Measurements from ENCODE around the gene ING2.
"Not testable (repeated sequence)": the region's sequence is repeated elsewhere in the genome, so short reads cannot be mapped to it uniquely, and the experiment has no call there.

The ING2 gene

DNA sequence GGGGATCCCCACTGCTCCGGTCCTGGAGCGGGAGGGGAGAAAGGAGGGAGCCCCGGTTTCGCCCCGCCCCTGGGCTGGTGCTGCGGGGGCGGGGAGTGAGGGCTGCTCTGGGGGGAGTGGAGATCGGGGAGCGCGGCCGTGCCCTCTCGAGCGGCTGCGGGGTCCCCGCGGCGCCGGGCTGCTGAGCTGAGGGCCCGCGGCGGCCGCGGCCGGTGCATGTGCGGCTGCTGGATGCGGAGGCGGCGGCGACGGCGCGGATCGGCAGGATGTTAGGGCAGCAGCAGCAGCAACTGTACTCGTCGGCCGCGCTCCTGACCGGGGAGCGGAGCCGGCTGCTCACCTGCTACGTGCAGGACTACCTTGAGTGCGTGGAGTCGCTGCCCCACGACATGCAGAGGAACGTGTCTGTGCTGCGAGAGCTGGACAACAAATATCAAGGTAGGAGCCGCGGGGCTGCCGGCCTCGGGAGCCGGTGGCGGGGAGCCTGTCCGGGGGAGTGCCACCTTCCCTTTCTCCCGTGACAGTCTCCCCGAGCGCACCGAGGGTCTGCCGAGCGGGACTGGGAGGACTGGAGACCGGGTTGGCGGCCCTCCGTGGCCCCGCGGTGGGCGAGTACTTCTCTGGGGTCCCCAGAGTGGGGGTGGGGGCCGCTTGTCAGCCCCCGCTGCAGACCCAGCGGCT lies at the start of gene ING2:
ING2 (plus strand) TSS at position 129 of the 681 bp plus-strand sequence; CDS start at position 267, 138 bp downstream.
- peak within 1 kb of the TSS; percentile 97 for H3K27ac ChIP-seq
- TF ChIP-seq, protein P1, sequence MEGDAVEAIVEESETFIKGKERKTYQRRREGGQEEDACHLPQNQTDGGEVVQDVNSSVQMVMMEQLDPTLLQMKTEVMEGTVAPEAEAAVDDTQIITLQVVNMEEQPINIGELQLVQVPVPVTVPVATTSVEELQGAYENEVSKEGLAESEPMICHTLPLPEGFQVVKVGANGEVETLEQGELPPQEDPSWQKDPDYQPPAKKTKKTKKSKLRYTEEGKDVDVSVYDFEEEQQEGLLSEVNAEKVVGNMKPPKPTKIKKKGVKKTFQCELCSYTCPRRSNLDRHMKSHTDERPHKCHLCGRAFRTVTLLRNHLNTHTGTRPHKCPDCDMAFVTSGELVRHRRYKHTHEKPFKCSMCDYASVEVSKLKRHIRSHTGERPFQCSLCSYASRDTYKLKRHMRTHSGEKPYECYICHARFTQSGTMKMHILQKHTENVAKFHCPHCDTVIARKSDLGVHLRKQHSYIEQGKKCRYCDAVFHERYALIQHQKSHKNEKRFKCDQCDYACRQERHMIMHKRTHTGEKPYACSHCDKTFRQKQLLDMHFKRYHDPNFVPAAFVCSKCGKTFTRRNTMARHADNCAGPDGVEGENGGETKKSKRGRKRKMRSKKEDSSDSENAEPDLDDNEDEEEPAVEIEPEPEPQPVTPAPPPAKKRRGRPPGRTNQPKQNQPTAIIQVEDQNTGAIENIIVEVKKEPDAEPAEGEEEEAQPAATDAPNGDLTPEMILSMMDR (conservative IDR thresholded peaks at IDR 0.05), result no peak

DNA sequence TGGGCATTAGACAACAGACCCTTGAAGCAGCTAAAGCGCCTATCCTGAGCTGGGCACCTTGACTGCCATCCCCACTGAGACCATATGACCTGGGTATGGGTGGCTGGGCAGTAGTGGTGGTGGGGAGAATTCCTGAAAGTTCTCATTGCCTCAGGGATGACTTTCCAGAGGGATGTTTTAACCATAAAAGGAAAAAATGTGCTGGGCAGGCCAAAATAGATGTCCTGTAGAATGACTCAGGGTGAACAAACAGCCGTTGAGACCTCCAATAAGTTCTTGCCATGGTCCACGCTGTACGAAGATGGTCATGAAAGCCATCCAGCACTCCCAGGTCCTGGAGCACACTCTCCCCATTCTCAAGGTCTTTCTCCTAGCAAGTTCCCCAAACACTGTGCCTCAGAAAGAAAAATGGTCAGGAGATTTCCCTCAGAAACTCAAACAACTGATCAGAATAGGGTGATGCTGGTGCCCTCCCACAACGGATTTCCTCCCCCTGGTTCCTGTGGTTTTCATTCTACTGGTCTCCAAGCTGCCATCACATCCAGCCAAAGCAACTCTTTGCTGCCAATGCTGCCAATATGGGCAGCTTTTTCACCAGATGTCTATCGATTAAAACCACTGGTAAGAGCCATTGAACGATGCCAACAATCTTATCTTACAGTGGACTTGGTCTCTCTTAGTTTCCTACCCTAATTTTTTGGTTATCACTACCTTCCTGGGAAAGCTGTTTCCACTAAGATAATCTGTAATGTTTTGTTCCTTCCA lies 49.2 kb upstream of the ING2 start:
- TF ChIP-seq, protein P1 (conservative IDR thresholded peaks at IDR 0.05), result no peak
- no peak overlapping the region for H3K27ac ChIP-seq

DNA sequence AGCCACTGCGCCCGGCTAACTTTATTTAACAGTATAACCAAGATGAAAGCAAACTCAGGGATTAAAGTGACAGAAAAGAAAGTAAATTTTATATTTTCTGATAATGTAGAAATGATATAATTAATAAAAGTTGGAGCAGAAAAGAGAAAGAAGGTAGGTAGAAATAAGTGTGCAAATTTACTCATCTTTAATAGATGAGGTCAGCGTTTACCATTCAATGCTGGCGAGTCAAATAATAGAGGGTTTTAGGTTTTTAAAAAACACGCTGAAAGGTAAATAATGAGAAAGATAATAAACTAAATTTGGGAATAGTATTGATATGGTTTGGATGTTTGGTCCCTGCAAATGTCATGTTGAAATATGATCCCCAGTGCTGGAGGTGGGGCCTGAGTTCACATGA lies 46.9 kb upstream of the ING2 start:
- no peak overlapping the region for H3K27ac ChIP-seq
- TF ChIP-seq, protein P1 (conservative IDR thresholded peaks at IDR 0.05), result no peak

DNA sequence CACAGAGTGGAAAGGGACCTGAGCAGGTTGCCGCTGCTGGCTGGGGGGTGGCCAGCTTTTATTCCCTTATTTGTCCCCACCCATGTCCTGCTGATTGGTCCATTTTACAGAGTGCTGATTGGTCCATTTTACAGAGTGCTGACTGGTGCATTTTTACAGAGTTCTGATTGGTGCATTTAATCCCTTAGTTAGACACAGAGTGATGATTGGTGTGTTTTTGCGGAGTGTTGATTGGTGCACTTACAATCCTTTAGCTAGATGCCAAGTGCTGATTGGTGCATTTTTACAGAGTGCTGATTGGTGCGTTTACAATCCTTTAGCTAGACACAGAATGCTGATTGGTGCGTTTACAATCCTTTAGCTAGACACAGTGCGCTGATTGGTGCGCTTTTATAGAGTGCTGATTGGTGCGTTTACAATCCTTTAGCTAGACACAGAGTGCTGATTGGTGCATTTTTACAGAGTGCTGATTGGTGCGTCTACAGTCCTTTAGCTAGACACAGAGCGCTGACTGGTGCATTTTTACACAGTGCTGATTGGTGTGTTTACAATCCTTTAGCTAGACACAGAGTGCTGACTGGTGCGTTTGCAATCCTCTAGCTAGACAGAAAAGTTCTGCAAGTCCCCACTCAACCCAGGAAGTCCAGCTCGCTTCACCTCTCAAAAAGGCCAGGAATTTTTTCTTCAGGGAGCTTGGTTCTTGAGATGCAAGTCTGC lies 40.8 kb upstream of the ING2 start:
- H3K27ac ChIP-seq, result not testable (repeated sequence)

DNA sequence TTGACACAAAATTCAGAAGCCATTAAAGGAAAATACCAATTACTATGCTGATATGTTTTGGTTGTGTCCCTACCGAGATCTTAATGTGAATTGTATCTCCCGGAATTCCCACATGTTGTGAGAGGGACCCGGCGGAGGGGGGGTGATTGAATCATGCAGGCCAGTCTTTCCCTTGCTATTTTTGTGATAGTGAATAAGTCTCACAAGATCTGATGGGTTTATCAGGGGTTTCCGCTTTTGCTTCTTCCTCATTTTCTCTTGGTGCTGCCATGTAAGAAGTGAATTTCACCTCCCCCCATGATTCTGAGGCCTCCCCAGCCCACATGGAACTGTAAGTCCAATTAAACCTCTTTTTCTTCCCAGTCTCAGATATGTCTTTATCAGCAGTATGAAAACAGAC lies 39.0 kb upstream of the ING2 start:
- H3K27ac ChIP-seq, result not testable (repeated sequence)

- no peak overlapping the region for H3K27ac ChIP-seq
- TF ChIP-seq, protein P1 (conservative IDR thresholded peaks at IDR 0.05), result no peak
These were observed 37.6 kb upstream of the ING2 start for GRCh38 chr4:183467246-183467645.

DNA sequence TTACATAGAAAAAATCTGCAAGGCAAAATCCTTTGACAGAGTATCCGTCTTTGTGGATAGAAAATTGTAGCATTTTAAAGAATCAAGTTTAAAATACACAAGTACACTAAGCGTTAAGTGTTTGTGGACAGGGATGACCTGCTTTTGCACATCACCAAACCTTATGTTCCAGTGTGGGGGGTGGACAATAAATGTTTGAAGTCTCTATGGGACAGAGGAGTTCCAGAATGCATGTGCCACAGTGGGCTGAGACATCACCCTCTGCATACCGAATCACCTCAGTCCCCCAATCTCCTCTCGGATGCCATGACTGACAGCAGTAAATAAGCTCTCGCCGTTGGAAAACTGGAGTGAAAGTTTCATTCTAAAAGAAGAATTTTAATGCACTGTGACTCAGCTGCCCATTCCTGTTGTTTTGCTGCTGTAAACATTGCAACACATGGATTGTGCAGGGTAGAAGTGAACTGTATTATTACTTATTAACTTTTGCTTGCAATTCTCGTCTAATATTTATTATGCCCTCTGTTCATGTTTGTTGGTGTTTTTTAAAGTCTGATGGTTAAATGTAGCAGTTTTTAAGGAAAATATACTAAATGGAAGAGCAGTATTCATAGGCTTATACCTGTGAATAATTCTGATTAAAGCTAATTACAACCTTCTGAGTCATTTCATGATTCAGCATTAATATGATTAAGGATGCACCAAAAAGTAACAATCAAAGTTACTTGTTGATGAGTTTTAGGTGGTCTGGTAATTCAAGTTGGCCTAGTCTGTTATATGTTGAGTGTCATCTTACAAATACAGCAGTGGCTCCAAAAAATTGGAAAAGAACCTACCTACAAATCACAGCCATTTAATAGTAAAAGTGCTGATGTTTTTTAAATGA lies 36.4 kb upstream of the ING2 start:
- TF ChIP-seq, protein P1 (conservative IDR thresholded peaks at IDR 0.05), result no peak
- no peak overlapping the region for H3K27ac ChIP-seq

GRCh38 chr4:183469285-183469684 lies 35.6 kb upstream of the ING2 start:
- H3K27ac ChIP-seq, result no peak overlapping the region
- TF ChIP-seq, protein P1 (conservative IDR thresholded peaks at IDR 0.05), result no peak

Measured in VCaP (cell line).